Measurements from ENCODE around the gene FBN3.

Gene FBN3

DNA sequence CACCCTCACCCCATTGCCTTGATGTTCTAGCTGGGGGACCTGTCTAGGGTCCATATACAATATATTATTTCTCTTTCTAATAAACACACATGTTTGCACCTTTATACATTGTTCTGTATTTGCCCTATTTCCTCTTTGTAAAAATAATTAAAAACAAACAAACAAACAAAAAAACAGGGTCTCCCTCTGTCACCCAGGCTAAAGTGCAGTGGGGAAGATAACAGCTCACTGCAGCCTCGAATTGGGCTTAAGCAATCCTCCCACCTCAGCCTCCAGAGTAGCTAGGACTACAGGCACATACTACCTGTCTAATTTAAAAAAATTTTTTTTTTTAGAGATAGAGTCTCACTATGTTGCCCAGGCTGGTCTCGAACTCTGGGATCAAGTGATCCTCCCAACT, 5.9 kb upstream of the FBN3 start:
- TF ChIP-seq GATA2 (IDR thresholded peaks at IDR 0.05; ENCODE audit: low read depth, low read length) = no peak
- no peak for TF ChIP-seq GATA3 (IDR thresholded peaks at IDR 0.05; ENCODE audit: low read depth, low read length)

DNA sequence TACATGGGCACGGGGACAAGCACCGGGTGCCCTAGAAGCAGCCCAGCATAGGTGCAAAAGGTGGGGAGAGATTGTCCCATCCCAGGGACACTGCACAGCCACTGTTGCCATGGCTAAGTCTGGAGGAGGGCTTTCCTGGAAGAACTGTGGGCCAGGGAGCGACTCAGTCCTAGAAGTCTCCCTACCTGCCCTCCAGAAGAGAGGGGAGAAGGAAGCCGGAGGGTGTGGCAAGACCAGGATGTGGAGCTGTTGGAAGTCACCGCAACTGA, 2.3 kb upstream of the FBN3 start:
- no peak for TF ChIP-seq GATA3 (IDR thresholded peaks at IDR 0.05; ENCODE audit: low read depth, low read length)
- TF ChIP-seq GATA2 (IDR thresholded peaks at IDR 0.05; ENCODE audit: low read depth, low read length) = no peak

DNA sequence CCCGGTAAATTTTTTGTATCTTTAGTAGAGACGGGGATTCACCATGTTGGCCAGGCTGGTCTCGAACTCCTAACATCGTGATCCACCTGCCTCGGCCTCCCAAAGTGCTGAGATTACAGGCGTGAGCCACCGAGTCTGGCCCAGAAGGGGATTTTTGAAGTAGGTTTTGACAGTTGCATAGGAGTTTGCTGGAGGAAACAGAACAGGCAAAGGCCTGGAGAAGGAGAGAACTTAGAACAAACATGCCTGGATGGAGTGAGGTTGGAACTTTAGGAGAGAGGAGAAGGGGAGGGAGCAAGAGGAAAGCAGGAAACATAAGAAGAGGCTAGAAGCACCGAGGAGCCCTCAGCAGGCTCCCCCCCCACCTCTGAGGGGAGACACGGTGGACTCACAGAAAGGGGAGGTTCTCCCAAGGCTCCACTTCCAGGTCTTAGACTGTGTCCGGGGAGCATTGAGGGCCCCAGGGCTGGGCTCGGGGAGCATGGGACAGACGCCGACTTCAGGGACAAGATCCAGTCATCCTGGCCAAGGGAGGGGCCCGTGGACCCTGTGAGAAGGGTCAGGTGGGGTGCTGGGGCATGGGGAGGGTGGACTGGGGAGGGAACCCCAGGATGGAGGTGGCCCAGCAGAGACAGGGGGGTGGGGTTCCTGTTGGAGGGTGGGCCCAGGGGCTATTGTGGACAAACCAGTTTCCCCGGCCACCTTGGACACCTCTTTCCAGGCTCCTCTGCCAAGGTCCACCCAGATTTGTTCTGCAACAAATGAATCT, 1.8 kb upstream of the FBN3 start:
- TF ChIP-seq GATA3 (IDR thresholded peaks at IDR 0.05; ENCODE audit: low read depth, low read length) (no peak), GATA2 (IDR thresholded peaks at IDR 0.05; ENCODE audit: low read depth, low read length) (no peak)

GRCh38 chr19:8150178-8150865, 930 bp upstream of the FBN3 start:
- TF ChIP-seq GATA2 (IDR thresholded peaks at IDR 0.05; ENCODE audit: low read depth, low read length) (no peak), GATA3 (IDR thresholded peaks at IDR 0.05; ENCODE audit: low read depth, low read length) (no peak)

DNA sequence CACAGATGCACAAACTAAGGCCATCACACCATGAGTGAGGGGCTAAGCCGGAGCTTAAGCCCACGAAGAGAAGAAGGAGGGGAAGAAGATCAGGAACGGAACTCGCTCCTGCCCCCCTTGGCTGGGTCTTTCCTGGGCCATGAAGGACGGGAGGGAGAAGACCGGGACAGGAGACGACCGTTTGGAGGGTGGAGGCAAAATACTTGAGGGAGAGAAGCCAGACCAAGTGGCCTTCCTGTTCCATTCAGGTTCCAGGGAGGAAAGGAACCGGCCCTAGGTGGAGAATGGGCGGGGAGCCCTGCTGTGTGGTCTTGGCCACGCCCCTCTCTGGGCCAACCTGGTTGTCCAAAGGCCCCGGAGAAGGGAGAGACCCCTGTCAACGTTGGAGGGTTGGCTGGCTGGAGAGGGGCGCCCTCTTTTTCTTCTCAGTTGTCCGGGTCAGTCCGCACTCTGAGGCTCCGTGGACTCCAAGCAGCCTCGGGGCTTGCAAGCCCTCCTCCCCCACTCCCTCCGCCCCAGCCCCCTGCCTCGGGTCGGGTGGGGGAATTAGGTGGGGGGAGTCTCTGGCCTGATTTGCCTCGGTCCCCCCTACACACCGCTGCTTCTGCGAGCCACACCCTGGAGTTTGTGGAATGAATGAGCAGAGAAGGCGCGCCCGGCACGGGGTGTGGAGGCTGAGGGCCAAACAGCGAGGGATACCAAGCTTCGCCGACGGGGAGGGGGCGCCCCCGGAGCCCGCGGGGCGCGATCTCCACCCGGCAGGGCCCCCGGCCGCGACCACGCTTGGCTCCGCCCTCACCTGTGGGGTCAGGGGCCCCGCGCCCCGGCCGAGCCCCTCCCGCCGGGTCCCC, 757 bp downstream of the FBN3 start:
- TF ChIP-seq GATA2 (IDR thresholded peaks at IDR 0.05; ENCODE audit: low read depth, low read length) (no peak), GATA3 (IDR thresholded peaks at IDR 0.05; ENCODE audit: low read depth, low read length) (no peak)

GRCh38 chr19:8148088-8148409, 1.3 kb downstream of the FBN3 start:
- TF ChIP-seq GATA3 (IDR thresholded peaks at IDR 0.05; ENCODE audit: low read depth, low read length) = no peak

DNA sequence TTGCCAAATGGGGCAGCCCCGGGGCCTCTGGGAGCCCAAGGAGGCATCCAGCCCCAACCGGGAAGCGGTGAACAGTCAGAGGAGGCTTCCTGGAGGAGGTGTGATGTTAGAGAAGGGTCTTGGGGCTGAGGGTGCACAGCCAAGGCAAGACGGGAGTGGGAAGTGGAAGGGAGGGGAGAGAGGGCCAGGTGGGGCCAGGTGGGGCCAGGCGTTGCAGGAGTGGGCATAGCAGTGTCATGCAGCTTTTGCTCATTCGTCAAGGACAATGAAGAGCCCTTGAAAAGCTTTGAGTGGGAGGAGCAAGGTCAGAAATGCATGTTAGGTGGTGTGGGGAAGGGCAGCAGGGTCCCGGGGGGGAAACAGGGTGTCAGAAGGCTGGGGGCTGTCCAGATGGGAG, 1.8 kb downstream of the FBN3 start:
- TF ChIP-seq GATA2 (IDR thresholded peaks at IDR 0.05; ENCODE audit: low read depth, low read length) (no peak), GATA3 (IDR thresholded peaks at IDR 0.05; ENCODE audit: low read depth, low read length) (no peak)

GRCh38 chr19:8146877-8147581, 2.4 kb downstream of the FBN3 start:
- TF ChIP-seq GATA3 (IDR thresholded peaks at IDR 0.05; ENCODE audit: low read depth, low read length) (no peak), GATA2 (IDR thresholded peaks at IDR 0.05; ENCODE audit: low read depth, low read length) (no peak)

GRCh38 chr19:8144273-8144995, 5.0 kb downstream of the FBN3 start:
- TF ChIP-seq GATA3 (IDR thresholded peaks at IDR 0.05; ENCODE audit: low read depth, low read length) (no peak), GATA2 (IDR thresholded peaks at IDR 0.05; ENCODE audit: low read depth, low read length) (no peak)

DNA sequence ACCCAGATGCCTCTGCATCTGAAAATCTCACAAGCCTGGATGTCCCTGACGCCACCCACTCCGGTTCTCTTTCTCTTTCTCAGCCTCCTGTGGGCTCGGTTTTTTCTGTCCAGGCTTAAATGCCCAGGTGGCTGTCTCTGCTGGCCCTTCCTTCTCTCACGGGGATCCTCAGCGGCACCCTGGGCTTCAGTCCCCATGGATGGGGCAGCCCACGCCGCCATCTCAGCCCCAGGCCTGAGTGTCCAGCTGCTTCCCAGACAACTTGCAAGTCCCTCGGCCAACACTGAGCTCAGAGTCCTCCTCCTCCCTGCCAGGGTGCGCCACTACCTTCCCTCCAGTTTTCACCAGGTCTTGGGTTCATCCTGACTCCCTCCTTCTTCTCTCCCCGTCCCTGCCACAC, 6.4 kb downstream of the FBN3 start:
- TF ChIP-seq GATA3 (IDR thresholded peaks at IDR 0.05; ENCODE audit: low read depth, low read length) (no peak), GATA2 (IDR thresholded peaks at IDR 0.05; ENCODE audit: low read depth, low read length) (no peak)

DNA sequence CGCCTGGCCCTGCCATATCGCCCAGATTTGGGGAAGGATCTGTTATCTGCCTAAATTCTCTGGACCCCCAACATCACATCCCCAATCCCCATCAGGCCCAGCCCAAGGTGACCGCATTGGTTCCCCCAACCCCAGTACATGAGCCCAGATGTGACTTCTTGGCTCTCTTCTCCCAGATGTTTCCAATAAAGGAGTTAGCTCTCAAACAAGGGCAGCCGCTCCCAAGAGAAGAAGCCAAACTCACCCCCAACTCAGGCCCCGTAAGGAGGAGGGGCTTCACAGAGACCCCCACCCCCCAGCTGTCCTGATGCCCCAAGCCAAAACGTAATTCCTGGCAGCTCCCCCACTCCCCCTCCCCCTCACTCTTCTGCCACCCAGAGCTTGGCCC, 6.9 kb downstream of the FBN3 start:
- TF ChIP-seq GATA2 (IDR thresholded peaks at IDR 0.05; ENCODE audit: low read depth, low read length) (no peak), GATA3 (IDR thresholded peaks at IDR 0.05; ENCODE audit: low read depth, low read length) (no peak)

DNA sequence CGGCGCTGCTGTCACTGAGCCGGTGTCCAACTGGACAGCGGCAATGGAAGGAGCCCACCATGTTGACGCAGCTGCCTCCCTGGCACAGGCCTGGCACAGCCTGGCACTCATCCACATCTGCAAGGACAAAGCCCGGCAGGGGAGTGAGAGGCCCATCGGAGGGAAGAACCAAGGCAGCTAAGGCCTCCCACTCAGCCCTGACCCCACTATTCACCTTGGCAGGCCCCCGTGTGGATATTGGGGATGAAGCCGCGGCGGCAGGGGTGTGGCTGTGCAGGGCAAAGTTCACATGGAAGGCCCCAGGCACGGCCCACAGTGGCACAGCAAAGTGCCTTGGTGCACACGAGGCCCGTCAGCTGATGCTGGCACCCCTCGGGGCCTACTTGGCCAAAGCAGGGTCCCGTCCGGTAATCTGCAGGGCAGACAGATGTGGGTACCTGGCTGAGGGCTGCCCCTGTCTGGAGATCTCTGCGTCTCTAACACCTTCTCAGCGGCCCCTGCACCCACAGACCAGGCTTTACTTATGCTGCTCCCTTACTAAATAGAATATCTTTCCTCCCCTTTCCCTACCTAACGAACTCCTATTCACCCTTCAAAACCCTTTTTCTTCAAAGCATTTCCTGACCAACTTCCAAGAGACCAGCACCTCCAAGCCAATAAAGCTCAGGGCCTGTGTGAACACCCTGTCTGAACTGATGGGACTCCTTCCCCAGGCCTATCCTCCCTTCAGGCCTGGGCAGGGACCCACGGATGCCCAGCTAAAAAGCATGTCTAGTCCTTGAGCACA, 7.5 kb downstream of the FBN3 start:
- TF ChIP-seq GATA3 (IDR thresholded peaks at IDR 0.05; ENCODE audit: low read depth, low read length) = no peak

DNA sequence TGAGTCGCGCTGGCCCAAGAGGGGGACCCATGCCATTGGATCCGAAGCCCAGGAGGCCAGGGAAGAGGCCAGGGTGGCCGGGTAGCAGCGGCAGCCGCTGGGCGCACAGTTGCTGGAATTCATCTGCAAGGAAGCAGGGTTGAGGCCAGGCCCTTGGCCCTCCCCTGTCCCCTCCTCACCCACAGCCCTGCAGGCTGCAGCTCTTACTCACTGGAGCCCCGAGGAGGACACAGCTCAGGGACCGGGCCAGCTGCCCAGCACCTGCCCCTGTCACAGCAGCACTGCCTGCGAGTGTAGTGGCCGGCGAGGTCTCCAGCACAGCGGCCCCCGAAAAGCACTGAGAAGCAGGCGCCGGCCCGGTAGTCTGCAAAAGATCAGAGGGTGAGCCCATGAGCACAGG, 11.2 kb downstream of the FBN3 start:
- TF ChIP-seq GATA2 (IDR thresholded peaks at IDR 0.05; ENCODE audit: low read depth, low read length) (no peak), GATA3 (IDR thresholded peaks at IDR 0.05; ENCODE audit: low read depth, low read length) (no peak)

All from SH-SY5Y (cell line).